GM19035 (cell line): ENCODE results near the gene SLC39A2.
"Not testable (repeated sequence)": the region's sequence is repeated elsewhere in the genome, so short reads cannot be mapped to it uniquely, and the experiment has no call there.

Source experiments
- ATAC-seq: cut with Tn5 transposase; IDR thresholded peaks from one replicate; pipeline ENCODE4 v1.9.1; 2021; ENCODE audit not compliant: unreplicated experiment

The SLC39A2 gene

DNA sequence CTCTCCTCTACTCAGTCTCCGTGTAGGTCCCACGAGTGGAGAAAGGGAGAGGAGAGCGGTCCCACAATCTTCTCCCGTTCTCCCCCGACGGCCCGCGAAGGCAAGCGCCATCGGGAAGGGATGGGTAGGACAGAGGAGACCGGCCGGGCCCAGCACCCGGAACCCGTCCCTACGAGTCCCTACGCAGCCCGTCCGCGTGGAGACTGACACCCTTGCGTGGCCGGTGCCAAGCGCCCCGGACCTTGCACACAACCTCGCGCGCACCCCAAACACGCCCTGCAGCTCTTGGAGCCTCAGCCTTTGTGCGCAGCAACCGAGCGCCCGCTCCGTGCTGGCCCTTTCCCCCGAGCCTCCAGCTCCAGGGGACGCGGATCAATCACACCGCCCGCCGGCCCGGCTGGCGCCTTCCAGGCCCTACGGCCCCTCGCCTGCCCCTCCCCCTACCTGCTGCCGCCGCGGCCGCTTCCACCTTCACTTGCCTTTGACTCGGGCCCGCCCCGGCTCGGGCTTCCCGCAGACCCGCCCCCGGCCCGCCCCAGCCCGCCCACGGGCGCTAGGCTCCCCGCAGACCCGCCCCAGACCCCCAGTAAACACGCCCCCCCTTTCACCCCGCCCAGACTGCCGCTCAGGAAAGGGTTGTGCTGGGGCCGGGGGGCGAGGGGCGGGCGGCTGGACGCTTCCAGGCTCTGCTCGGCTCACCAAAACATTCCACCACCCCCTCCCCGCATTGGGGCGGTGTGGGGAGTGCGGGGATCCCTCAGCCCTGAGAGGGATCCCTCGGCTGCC is 25.7 kb downstream of the SLC39A2 start, which contains the start of gene NDRG2:
Gene NDRG2, minus strand, starts transcription at position 477 of the 786 bp plus-strand sequence. CDS start 1,746 bp downstream, outside the sequence.
- ATAC-seq: no peak

DNA sequence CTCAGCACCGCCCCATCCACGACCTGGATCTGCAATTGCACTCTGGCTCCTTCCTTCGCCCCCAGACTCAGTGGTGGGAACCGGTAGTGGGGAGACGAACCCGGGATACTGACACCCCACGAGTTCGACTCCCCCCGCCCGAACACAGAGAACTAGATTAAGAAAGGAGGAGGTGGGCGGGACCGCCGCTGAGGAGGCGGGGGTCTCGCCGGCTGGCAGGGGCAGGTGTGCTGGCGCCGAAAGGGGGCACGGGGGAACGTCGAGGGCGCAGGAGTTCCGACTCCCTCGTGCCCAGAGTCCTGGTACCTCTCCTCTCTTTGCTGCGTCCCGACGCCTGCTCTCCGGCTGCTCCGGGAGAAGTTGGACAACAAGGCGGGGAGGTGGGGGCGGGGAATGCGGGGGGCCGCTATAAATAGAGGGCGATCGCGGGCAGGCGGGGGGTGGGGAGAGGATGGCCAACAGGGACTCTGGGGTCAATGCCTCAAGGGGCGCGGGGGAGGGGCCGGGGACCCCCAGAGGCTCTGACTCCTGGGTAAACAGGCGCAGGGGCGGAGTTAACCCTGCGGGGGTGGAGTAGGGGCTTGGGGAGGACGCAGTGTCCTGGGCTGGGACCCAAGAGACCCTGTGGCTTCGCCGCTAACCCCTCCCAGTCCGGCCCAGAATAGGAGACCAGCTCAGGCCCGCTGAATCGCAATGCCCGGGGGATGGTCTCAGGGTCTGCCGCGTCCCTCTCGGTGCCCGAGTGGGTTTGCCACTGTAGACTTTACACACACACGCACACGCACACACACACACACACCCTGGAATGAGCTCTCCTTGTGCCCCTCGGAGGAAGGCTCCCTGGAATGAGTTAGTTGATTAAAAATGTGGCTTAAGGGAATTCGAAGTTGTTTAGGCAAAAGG is 26.5 kb downstream of the SLC39A2 start:
- no peak for ATAC-seq

DNA sequence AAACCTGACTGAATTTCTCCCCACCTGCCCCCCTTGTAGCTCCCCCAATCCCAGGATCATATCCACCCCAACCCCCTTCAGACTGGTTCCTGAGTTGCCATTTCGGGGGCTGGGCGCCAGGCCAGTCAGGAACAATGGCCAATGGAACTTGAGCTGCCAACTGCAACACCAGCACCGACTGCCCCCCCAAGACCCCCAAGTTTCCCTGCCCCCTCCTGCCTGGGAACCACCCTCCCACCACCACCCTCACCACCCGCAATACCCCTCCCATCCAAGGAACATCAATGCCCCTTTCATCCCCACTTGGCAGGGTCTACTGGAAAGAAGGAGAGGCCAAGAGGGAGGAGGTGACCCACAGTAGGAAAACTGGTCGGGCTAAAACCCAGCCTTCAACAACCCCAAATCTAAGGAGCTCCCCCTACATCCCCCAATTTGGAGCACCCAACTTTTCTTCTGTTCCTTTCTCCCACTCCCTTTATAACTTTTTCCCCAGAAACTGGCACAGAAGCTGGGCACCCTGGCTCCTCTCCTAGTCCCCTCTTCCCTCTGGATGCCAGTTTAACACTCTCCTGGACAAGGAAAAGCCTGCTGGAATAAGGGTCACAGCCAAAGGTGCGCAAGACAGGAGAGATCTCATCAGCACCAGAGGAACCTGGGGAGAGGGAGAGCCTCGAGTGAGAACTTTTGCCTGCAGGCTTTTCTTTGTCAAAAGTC is 27.3 kb downstream of the SLC39A2 start:
- ATAC-seq: no peak

- ATAC-seq: no peak
Observed at GRCh38 chr14:21026988-21027315, 27.9 kb downstream of the SLC39A2 start.

DNA sequence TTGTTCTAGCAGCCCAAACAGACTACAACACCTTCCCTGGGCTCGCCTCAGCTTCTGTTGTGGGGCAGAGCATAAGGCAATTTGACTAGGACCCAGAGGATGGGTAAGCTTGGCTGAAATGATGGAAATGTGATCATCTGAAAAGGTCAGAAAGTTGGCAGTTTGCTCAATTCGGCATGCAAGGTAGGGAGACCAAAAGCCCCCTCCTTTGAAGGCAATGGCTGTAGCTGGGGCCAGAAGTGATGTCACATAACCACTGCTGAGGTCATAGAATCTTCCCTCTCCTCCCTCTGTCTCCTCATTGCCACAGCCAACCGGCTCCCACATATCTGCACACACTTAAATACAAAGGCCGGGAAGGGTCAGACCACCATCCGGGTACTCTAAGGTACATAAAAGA is 30.8 kb downstream of the SLC39A2 start, which contains the start of gene TPPP2:
Gene TPPP2, plus strand, starts transcription at position 301 of the 400 bp plus-strand sequence. CDS start 365 bp downstream, outside the sequence.
- no peak for ATAC-seq

GRCh38 chr14:21030531-21030930 is 31.4 kb downstream of the SLC39A2 start:
- ATAC-seq: no peak

DNA sequence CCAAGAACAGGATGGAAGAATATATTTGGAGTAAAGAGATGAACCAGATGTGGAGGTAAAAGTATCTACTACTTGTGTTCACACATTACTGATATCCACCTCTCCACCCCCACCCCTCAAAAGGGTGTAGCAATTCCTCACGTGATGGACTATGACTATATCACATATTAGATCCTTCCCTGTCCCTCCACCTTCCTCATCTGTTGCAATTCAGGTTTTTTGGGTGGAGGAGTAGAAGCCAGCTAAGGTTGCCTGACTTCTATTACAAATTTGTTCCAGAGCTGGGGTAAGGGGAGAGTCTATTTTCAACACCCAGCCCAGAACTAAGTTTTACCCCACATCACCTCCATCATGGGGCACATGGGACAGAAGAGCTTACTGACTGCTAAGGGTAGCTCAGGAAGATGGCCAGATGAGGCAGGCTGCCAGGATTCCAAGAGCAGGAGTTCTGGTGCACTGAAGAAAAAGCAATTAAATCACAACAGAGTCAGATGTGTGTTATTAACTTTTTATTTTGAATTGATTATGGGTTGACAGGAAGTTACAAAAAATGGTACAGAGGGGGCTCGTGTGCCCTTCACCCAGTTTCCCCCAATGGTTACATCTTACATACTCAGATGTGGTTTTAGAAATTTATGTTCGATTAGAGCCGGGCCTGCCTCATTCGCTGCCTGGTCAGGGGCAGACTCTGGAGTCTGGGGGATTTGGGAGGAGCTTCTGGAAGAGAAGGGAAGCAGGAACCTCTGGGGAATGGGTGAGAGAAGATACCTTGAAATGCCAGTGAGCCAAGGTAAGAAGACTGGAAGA is 33.4 kb downstream of the SLC39A2 start:
- no peak for ATAC-seq

GRCh38 chr14:21033133-21033698 is 34.1 kb downstream of the SLC39A2 start:
- no peak for ATAC-seq

GRCh38 chr14:21034707-21035106 is 35.6 kb downstream of the SLC39A2 start, which contains the start of gene RNASE13:
Gene RNASE13 (minus strand): TSS chr14:21034807. CDS start chr14:21034288, 519 bp downstream.
- no peak for ATAC-seq

DNA sequence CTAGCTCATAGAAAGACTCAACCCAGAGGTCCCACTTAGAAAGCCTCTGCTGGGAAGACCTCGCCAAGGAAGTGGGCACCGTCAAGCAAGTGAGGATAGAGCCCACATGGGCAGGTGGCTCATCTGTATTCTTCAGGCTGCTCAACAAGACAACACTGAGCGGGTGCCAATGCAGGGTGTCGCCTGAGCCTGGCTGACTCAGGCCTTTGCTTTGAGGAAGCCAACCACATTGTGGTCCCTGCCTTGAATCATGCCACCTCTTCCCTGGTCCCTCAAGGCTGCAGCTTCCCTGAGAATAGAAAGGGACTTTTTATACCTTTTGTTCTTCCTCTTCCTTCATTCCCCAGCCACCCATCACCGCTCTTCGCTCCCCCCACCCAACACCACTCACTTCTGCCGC is 37.7 kb downstream of the SLC39A2 start:
- no peak for ATAC-seq

GRCh38 chr14:21037156-21037555 is 38.1 kb downstream of the SLC39A2 start:
- ATAC-seq: no peak

GRCh38 chr14:21038441-21039422 is 39.6 kb downstream of the SLC39A2 start:
- no peak for ATAC-seq

- no peak for ATAC-seq
Observed at GRCh38 chr14:21039585-21040369, 40.7 kb downstream of the SLC39A2 start.

DNA sequence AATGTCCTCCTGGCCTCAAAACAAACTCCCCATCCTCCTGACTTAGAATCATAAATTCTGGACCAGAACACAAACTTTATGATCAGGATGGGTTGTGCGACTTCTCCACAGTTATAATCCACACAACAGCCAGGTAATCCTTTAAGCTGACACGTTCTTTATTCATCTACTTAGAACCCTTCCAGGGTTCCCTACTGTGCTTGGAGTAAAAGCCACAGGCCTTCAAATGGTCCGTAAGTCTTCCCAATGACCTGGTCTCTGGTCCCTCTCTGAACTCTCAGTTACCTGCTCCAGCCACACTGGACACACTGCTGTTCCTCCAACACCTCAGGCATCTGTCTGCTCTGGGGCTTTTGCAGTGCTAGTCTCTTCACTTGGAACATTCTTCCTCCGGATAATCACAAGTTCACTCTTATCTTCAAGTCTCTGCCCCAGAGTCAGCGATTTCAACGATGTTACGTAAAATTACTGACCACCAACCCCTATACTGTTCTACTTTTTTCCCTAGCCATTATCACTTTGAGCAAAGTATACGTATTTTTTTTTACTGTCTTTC is 41.4 kb downstream of the SLC39A2 start:
- no peak for ATAC-seq

- not testable (repeated sequence) for ATAC-seq
Observed at GRCh38 chr14:21040941-21041340, 41.8 kb downstream of the SLC39A2 start.

GRCh38 chr14:21041676-21042433 is 42.8 kb downstream of the SLC39A2 start, which contains the start of gene RNASE7:
Gene RNASE7 (plus strand): TSS chr14:21042362. CDS start chr14:21042993, 631 bp downstream.
- ATAC-seq: no peak

GRCh38 chr14:21042918-21043317 is 43.8 kb downstream of the SLC39A2 start:
- ATAC-seq: no peak
